HT-29 (cell line): ENCODE results near the gene PALM2AKAP2. TPM values are rescaled to one million over a fixed set of nuclear protein-coding genes. Genes with fewer than 3 reads are reported as not detected.
A peak's percentile ranks its signal among the peaks of the same experiment; 100 is the strongest.
"Not testable (repeated sequence)": the region's sequence is repeated elsewhere in the genome, so short reads cannot be mapped to it uniquely, and the experiment has no call there.

Experiments used
- DNase-seq: peaks from one replicate; pipeline ENCODE4 v3.0.0-alpha.2; 2015; ENCODE audit warnings: low spot score
- total RNA-seq: library from RNA; depleted of rRNA; stranded (reverse); fragments of >200 nt; shearing (Covaris generic); gene quantifications from 2 replicates; pipeline ENCODE4 v1.2.3, GENCODE V29; 2014

PALM2AKAP2 gene
- total RNA-seq, 1 experiment from 2014 or later: not detected

DNA sequence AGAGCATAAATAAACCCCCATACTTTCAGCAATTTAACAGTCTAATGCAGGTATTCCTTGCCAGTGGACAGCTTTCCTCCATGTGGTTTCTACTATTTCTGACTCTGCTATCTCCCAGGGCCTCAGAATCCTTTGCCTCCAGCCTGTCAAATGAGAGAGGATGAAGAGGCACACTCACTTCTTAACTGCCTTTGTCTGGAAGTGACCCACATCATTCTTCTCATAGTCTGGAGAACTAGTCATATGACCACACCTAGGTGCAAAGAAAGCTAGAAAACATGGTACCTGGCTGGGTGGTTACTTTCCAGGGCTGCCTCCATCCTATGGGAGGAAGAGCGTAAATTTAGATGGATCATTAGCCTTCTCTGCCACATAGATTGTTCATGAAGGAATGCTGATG lies 22.5 kb downstream of the PALM2AKAP2 start:
- no peak for DNase-seq

DNA sequence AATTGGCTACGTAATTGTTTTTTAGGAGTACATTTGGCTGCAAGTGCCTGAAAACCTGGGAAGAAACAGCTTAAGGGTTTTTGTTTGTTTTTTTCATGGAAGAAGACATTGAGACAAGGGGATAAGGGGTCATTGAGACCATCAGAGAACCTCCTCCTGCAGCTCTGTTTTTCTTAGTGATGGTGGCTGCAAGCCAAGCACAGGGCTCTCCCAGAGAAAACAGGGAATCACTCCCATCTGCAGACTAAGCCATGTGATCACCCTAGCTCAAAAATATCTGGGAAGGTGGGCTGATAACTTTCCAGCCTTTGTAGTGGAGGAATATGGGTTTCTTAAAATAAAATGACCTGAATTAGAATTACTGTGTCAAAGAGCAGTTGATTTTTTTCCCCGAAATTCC lies 25.1 kb downstream of the PALM2AKAP2 start:
- DNase-seq: no peak

DNA sequence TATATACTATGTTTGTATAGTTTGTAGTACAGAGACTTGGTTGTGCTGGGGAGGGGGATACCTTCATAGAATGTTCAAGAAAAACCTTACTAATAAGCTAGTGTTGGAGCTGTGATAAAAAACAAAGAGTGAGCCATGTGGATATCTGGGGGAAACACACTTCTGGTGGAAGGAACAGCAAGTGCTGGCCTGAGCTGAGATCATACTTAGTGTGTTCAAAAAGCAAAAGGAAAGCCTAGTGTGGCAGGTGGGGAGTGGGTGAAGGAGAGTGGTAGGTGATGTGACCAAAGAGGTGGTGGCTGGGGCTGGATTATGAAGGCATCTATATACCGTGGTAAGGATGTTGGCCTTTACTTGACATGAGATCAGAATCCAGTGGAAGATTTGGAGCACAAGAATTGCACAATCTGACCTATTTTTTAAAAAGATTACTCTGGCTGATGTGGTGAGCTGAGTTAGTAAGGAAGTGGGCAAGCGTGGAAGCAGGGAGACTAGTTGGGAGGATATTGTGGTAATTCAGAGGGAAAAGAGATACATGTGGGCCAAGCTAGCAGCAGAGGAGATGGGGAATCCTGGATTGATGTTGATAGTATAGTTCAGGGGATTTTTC lies 26.6 kb downstream of the PALM2AKAP2 start:
- no peak for DNase-seq

DNA sequence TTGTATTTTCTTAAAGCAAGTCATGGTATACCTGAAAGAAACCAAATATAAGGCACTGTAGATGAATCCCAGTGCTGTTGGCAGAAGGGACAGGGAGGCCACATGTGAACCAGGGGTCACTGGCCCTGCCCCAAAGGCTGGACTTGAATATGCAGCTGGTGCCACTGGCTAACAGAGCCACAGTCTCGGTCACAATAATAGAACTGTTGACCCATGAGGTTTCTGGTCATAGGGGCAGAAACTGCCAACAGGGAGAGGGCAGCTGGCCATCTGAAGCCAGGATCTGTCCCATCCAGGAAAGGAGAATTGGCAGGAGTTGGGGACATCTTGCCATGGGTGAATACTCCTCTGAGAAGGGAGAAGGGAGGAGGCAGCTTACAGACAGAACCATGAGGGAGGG lies 31.9 kb downstream of the PALM2AKAP2 start:
- DNase-seq: no peak

DNA sequence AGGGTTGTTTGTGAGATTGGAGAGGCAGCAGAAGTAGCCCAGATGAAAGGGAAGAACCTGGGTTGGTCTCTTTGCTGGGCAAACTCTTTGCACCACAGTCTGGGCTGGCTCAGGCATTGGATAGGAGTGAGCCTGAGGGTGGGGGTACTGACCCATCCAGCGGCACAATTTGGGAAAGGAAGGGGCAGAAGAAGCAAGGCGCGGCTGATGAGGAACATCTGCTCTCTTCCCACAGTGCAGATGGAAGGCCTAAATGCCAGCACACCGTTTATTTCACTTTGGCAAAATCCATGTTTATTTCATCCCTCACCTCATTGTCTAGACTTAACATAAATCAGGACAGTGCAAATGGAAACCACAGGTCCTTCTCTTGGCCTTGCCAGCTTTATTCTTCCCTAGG lies 32.3 kb downstream of the PALM2AKAP2 start:
- DNase-seq: no peak

DNA sequence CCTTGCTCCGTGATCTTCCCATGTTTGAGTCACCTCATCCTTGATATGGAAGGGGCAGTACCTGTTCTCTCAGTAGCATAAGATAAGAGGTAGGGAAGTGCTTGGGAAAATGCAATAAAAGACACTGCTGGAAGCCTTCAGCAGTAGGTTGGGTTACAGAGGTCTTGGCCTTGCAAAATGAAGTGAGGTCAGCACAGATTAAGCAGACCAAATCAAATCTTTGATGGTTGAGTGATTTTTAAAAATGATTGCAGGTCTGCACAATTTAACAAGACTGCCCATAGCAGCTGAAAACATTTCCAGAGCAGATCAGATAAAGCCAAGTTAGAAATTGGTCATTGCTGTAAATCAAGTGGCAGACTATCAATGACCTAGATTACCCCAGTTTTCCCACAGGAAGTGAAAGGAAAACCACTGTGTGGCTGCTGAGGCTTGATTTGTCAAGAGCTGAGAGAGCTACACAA lies 32.9 kb downstream of the PALM2AKAP2 start:
- DNase-seq: no peak

DNA sequence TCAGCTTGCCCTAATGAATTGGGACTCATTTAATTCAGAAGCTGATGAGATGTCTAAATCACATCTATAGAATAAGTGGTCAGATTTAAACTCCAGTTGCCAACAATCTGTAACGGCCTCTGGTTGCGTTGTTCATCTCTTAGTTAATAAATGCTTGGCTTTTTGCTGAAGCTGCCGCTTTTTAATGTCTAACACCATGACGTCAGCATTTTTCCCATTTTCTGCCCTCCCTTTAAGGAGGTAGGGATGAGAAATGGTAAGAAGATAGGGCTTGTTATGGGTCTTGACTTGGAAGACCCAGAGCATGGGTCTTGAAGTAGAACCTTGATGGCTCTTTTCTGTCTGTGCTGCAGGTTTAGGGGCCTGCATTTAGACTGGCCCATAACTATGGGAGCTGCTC lies 33.3 kb downstream of the PALM2AKAP2 start:
- DNase-seq: no peak

DNA sequence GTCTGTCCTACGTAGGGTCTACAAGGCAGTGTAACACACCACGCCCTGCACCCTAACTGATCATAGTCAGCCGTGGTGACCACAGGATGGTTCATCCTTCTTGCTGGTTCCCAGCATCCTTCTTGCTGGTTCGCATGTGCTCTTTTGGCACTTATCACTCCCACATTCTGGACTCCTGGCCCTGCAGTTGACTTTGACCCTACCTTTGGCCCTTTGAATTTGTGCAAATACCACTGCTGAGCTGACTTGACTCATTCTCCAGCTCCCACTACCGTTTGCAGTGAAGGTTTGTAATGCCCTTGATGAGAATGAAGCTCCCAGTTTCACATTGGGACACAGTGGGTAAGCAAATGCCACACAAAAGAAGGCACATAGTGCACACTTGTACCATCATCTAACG lies 33.8 kb downstream of the PALM2AKAP2 start:
- no peak for DNase-seq

DNA sequence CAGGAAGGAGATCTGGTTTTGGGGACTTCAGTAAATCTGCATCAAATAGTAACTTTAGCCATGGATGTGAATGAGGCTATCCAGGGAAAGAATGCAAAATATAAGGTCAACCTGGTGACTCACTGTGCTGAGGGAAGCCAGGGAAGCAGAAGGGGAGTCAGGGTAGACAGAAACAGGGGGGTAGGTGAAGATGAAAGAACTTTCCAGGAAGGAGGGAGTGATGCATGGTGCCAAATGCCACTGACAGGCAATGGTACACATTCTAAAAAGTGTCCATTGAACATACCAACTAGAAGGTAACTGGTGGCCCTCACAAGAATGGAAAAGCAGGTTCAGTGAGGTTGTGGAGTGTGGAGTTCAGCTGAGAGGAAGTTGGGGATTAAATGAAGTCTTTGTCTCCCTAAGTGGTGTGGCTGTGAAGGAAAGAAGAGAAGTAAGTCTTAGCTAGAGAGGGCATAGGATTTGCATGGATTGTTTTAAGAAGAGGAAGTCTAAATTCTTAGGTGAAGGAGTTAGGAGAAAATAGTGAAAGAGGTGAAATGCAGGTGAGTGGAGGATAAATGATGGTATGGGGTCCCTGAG lies 35.5 kb downstream of the PALM2AKAP2 start:
- no peak for DNase-seq

DNA sequence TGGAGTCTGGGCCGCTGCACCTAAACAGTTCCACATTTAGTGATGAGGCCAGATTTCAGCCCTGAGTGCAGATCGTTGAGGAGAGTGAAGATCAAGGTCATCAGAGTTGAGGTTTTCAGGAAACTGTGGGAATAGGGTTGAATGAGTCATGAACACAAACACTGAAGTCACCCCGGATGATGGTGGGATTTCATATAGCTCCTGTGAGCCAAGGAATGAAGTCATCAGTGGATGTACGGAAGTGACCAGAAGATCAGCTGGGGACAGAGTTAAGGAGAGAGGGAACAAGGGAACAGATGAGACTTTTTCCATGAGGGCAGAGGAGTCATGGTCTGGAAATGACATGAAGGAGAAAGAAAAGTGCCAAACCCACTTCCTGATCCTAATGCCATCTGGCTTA lies 36.5 kb downstream of the PALM2AKAP2 start:
- DNase-seq: no peak

DNA sequence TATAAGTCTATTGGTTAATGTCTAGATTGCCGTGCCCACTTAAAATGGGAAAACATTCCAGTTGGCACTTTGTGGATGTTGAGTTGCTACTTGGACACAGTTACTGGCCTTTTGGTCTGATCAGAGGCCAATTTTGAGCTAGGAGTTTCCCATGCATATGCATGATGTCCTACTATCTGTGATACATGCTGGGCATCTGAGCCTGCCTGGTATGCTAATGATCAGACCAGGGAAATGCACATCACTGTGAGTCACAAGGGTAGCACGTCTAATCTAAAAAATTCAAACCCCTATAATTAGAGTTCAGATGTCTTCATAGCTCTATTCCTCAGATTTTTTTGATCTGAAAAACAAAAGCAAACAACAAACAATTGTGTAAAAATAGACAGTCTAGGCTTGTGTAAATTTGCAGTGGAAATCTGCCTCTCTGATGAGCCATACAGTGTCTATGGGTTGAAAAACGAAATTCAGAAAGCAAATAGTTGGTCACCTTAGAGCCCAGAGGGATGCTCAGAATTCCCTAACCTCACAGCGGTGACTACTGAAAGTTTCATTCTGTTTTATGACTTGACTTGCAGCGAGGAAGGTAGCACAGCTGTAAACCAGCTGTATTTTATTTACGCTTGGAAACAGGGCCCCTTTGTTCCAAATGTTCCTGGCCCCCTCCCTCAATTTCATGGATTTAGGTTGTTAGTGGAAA lies 37.3 kb downstream of the PALM2AKAP2 start:
- DNase-seq: no peak

DNA sequence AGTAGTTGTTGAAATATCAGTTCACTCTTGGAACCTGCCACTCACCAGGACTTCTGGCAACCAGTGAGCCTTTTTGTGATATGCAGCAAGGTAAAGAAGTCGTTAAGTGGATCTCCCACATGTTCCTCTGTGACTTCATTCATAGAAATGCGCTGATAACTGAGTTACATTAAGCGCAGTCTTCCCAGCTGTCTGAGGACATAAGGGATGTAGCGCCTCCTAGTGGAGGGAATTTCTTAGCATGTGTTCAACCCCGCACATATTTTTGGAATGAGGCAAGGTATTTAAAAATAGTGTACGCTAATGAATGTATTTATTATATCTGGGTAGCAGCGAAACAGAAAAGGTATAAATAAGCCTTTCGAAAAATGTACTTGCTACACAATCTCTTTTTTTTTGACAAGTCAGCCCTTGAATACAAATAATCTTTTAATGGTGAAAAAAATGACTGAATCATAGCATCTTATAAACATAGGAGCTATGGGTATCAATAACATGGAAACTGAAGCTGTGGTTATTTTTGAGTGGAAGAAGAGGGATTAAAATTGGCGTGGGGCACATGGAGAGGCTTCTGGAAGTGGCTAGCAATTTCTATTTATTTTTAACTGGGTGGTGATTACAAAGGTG lies 38.0 kb downstream of the PALM2AKAP2 start:
- DNase-seq: peak; percentile 80

DNA sequence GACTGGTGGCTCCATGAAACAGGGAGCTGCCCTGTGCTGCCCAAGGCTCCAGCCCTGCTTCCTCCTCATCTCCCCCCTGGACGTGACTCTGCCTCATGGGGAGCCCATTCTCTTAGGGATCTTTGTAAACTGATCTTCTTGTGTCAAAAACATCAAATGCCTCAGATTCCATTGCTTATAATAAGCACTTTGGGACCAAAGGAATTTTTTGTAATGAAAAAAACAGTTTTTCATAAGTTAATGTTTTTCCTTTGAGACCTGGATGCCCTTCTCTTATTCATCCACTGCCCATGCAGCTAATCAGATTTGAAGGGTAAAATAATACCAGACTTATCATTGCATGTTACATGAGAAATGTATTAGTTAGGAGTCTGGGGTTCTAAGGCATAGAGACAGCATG lies 41.7 kb downstream of the PALM2AKAP2 start:
- no peak for DNase-seq

DNA sequence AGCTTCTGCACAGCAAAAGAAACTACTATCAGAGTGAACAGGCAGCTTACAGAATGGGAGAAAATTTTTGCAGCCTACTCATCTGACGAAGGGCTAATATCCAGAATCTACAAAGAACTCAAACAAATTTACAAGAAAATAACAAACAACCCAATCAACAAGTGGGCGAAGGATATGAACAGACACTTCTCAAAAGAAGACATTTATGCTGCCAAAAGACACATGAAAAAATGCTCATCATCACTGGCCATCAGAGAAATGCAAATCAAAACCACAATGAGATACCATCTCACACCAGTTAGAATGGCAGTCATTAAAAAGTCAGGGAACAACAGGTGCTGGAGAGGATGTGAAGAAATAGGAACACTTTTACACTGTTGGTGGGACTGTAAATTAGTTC lies 45.4 kb downstream of the PALM2AKAP2 start:
- DNase-seq: not testable (repeated sequence)

DNA sequence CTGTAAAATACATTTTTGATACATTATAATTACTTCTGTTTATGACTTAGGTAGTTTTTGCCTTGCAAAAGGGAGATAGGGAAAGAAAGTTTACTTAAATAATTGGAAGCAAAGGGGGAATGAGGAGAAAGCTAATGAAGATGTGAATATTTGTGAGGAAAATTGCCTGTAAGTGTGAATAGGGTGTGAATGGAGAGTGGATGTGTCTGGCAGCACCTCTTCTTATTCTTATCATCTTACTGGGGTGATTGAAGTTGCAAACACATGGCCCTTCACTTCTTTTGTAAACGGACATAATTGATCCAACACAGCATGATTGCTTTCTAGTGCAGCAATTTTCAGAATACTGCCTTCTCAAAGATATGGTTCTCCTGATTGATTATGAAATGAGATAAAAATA lies 46.6 kb downstream of the PALM2AKAP2 start:
- no peak for DNase-seq

DNA sequence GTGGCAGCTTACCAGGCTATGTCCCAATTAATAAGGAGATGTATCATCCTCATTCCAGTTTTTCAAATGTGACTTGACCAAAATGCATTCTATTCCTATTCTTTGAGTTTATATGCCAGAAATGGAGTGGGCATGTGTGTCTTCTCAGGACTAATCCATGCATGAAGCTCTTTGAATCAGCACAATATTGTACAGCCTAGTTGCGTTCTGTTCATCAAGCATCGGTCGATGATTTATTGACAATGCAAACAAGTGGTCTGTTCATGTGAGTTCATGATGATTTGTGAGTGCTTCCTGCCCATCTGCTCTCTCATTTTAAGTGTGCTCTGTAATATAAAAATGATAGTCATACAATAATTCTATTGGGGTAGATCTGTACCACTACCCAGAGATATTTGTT lies 48.3 kb downstream of the PALM2AKAP2 start:
- no peak for DNase-seq
